Mesendoderm (in vitro differentiated cells): Measurements from ENCODE around the gene SART1.
A peak's percentile ranks its signal among the peaks of the same experiment; 100 is the strongest.
"Not testable (repeated sequence)": the region's sequence is repeated elsewhere in the genome, so short reads cannot be mapped to it uniquely, and the experiment has no call there.

Source experiments
- DNase-seq: peaks from one replicate; pipeline ENCODE4 v3.0.0; 2013
- H2AK5ac ChIP-seq: 2 replicates; pipeline ENCODE4 v1.6.1; 2013; ENCODE audit warnings: low read length, inconsistent platforms
- H2BK120ac ChIP-seq: 2 replicates; pipeline ENCODE4 v1.6.1; 2013; ENCODE audit warnings: low read depth, mild to moderate bottlenecking, low read length, moderate library complexity, mixed read lengths
- H2BK15ac ChIP-seq: replicated peaks from 2 replicates; pipeline ENCODE4 v1.6.1; 2013; ENCODE audit warnings: low read depth, mild to moderate bottlenecking, moderate library complexity
- H2BK5ac ChIP-seq: 2 replicates; pipeline ENCODE4 v1.6.1; 2013; ENCODE audit warnings: low read length, inconsistent platforms
- H3K18ac ChIP-seq: 2 replicates; pipeline ENCODE4 v1.6.1; 2013; ENCODE audit warnings: mild to moderate bottlenecking, low read length, mixed read lengths
- H3K23ac ChIP-seq: one replicate; pipeline ENCODE4 v1.6.1; 2013; ENCODE audit warnings: low read length
- H3K27ac ChIP-seq: 2 replicates; pipeline ENCODE4 v1.5.1; 2013; ENCODE audit warnings: low read depth, mild to moderate bottlenecking, inconsistent platforms, low read length, moderate library complexity
- H3K27me3 ChIP-seq: 2 replicates; pipeline ENCODE4 v1.6.1; 2013; ENCODE audit warnings: low read length, control low read depth, mild to moderate bottlenecking, inconsistent platforms; ENCODE audit not compliant: insufficient read depth, poor library complexity
- H3K36me3 ChIP-seq: 2 replicates; pipeline ENCODE4 v1.6.1; 2013; ENCODE audit warnings: low read length, inconsistent platforms; ENCODE audit not compliant: control insufficient read depth, insufficient read depth
- H3K4ac ChIP-seq: one replicate; pipeline ENCODE4 v1.6.1; 2013; ENCODE audit warnings: low read depth, mild to moderate bottlenecking, low read length, moderate library complexity
- H3K4me1 ChIP-seq: 2 replicates; pipeline ENCODE4 v1.6.1; 2013; ENCODE audit warnings: low read depth, low read length, inconsistent platforms; ENCODE audit not compliant: control insufficient read depth
- H3K4me2 ChIP-seq: 2 replicates; pipeline ENCODE4 v1.6.1; 2013; ENCODE audit warnings: low read length
- H3K4me3 ChIP-seq: 2 replicates; pipeline ENCODE4 v1.5.1; 2013; ENCODE audit warnings: mild to moderate bottlenecking, low read length
- H3K56ac ChIP-seq: one replicate; pipeline ENCODE4 v1.6.1; 2013; ENCODE audit warnings: low read length
- H3K79me1 ChIP-seq: 2 replicates; pipeline ENCODE4 v1.6.1; 2013; ENCODE audit warnings: low read length, inconsistent platforms
- H3K79me2 ChIP-seq: 2 replicates; pipeline ENCODE4 v1.6.1; 2013; ENCODE audit warnings: mild to moderate bottlenecking, low read length; ENCODE audit not compliant: control insufficient read depth, insufficient read depth
- H3K9ac ChIP-seq: 2 replicates; pipeline ENCODE4 v1.6.1; 2013; ENCODE audit warnings: low read length, inconsistent platforms
- H4K5ac ChIP-seq: one replicate; pipeline ENCODE4 v1.6.1; 2013; ENCODE audit warnings: low read length
- H4K8ac ChIP-seq: one replicate; pipeline ENCODE4 v1.6.1; 2013; ENCODE audit warnings: low read depth, mild to moderate bottlenecking, control low read depth, low read length, moderate library complexity
- WGBS: extraction: QIAGEN DNeasy Blood & Tissue Kit; methylation state at CpG from one replicate; pipeline ENCODE4 v1.1.7; 2013; ENCODE audit warnings: low lambda C conversion rate, missing lambda C conversion rate; ENCODE audit not compliant: insufficient coverage; ENCODE audit errors: extremely low coverage; 5-methylcytosine and 5-hydroxymethylcytosine counted together

The SART1 gene

DNA sequence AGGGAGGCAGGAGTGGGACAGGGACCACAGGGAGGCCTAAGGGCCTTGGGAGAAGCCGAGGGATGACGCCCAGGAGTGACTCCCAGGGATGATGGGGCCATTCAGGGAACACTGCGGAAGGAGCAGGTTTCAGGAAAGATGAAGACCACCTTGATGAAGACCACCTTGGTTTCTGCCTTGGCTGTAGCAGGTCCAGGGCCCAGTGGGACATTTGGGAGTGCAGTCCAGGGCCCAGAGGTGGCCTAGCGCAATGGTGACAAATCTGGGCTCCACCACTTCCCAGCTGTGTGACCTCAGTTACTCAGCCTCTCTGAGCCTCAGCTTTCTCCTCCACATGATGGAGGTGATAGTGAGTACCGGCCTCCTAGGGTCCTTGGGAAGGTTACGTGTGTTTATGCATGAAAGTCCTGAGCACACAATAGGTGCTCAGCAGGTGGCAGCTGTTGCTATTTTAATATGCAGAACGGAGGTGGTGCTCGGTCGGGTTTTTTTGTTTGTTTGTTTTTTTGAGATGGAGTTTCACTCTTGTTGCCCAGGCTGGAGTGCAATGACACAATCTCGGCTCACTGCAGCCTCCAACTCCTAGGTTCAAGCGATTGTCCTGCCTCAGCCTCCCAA, 15.5 kb upstream of the SART1 start:
- no peak overlapping the region for H3K4ac ChIP-seq
- no peaks in the 10 kb centered on the region for H3K79me1 ChIP-seq
- peaks cover 3% of the 10 kb centered on the region for H3K4me1 ChIP-seq
- no peak overlapping the region for H4K8ac ChIP-seq
- no peak overlapping the region for H3K27ac ChIP-seq
- no peak overlapping the region for H3K18ac ChIP-seq
- no peak overlapping the region for H2BK120ac ChIP-seq
- H3K4me2 ChIP-seq = no peak overlapping the region
- H3K27me3 ChIP-seq = no peaks in the 10 kb centered on the region
- H2AK5ac ChIP-seq = no peak overlapping the region
- no CpG with 5 or more reads among the region's 11 CpGs for WGBS
- peak overlapping the region; percentile 35 for H3K56ac ChIP-seq
- no peak overlapping the region for H4K5ac ChIP-seq
- H3K36me3 ChIP-seq = no peaks in the 10 kb centered on the region
- no peak overlapping the region for H3K23ac ChIP-seq
- no peak overlapping the region for H2BK5ac ChIP-seq
- no peaks in the 10 kb centered on the region for H3K79me2 ChIP-seq
- peak; percentile 68 for DNase-seq
- H2BK15ac ChIP-seq = no peak overlapping the region
- H3K4me3 ChIP-seq = no peak overlapping the region
- no peak overlapping the region for H3K9ac ChIP-seq

DNA sequence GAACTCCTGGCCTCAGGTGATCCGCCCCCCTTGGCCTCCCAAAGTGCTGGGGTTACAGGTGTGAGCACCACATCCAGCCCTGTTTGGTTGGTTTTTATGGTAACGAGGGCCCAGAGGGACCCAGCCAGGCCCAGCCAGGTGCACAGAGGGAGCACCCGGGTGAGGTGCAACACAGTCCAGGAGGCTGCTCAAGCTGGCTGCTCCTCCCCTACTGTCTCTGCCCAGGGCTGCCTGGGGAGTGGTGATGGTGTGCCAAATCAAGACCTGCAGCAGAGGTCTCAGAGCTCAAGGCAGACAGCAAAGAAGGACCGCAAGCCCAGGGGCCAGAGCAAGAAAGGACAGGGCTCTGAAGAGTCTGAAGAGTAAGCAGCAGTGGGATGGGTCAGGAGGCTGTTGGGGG, 14.9 kb upstream of the SART1 start:
- Histone ChIP-seq H3K4ac (no peak overlapping the region), H2AK5ac (no peak overlapping the region), H3K23ac (no peak overlapping the region), H2BK5ac (no peak overlapping the region), H3K79me2 (no peaks in the 10 kb centered on the region), H3K79me1 (no peaks in the 10 kb centered on the region), H3K4me3 (no peak overlapping the region), H4K5ac (no peak overlapping the region), H3K36me3 (no peaks in the 10 kb centered on the region), H4K8ac (no peak overlapping the region), H3K27me3 (no peaks in the 10 kb centered on the region), H3K27ac (no peak overlapping the region), H3K4me2 (no peak overlapping the region), H3K4me1 (peaks cover 3% of the 10 kb centered on the region), H3K18ac (no peak overlapping the region), H3K56ac (no peak overlapping the region), H3K9ac (no peak overlapping the region), H2BK120ac (no peak overlapping the region), H2BK15ac (no peak overlapping the region)
- no CpG with 5 or more reads among the region's 4 CpGs for WGBS
- no peak for DNase-seq

DNA sequence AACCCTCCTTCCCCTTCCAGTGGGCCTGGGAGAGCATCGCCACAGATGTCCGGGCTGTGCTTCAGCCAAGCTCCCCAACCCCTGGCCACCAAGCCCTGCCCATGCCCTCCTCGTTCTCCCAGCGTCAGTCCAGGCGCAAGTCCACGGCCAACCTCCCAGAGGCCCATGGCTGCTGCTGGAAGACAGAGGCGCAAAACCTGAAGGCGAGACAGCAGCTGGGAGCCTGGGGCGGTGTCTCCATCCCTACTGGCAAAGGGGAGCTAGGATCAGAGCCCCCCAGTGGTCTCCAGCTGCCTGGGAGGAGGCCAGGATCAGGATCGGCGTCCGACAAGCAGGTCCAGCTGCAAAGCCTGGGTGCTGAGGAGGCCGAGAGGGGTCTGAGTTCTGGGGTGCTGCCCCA, 14.4 kb upstream of the SART1 start:
- no peaks in the 10 kb centered on the region for H3K36me3 ChIP-seq
- H3K79me1 ChIP-seq = no peaks in the 10 kb centered on the region
- no peak overlapping the region for H3K4me3 ChIP-seq
- no peak overlapping the region for H3K23ac ChIP-seq
- H3K56ac ChIP-seq = no peak overlapping the region
- H3K4me2 ChIP-seq = no peak overlapping the region
- no peak overlapping the region for H2BK120ac ChIP-seq
- no peak overlapping the region for H3K27ac ChIP-seq
- no peak overlapping the region for H4K5ac ChIP-seq
- H3K4me1 ChIP-seq = peaks cover 3% of the 10 kb centered on the region
- DNase-seq = no peak
- H3K79me2 ChIP-seq = no peaks in the 10 kb centered on the region
- no peak overlapping the region for H3K9ac ChIP-seq
- WGBS = no CpG with 5 or more reads among the region's 13 CpGs
- H4K8ac ChIP-seq = no peak overlapping the region
- H2BK15ac ChIP-seq = no peak overlapping the region
- H3K27me3 ChIP-seq = no peaks in the 10 kb centered on the region
- H2AK5ac ChIP-seq = no peak overlapping the region
- H3K4ac ChIP-seq = no peak overlapping the region
- no peak overlapping the region for H3K18ac ChIP-seq
- H2BK5ac ChIP-seq = no peak overlapping the region

DNA sequence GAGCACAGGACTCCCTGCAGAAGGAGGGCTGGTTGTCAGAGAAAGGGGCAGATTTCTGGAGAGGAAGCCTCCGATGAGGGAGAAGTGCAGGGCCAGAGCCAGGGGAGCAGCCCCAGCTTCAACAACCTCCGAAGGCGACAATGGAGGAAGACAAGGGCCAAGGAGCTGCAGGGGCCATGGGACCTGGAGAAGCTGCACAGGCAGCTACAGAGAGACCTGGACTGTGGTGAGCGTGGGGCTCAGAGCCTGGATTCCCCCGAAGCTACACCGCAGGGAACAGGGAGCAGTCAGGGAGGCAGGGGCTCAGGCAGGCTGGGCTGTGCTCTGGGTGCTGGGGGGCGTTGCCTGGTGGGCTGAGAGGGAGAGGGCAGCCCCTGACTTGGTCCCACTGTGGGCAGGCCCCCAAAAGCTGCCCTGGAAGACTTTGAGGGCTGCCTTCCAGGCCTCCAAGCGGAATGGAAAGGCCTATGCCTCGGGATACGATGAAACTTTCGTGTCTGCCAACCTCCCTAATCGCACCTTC, 13.9 kb upstream of the SART1 start:
- no peak overlapping the region for H3K9ac ChIP-seq
- no peak overlapping the region for H3K4me3 ChIP-seq
- no peak overlapping the region for H3K56ac ChIP-seq
- no peak overlapping the region for H3K4me2 ChIP-seq
- no peak overlapping the region for H3K4ac ChIP-seq
- H4K8ac ChIP-seq = no peak overlapping the region
- no peak overlapping the region for H3K23ac ChIP-seq
- H3K79me2 ChIP-seq = no peaks in the 10 kb centered on the region
- no peak overlapping the region for H4K5ac ChIP-seq
- H2BK15ac ChIP-seq = no peak overlapping the region
- no CpG with 5 or more reads among the region's 12 CpGs for WGBS
- no peaks in the 10 kb centered on the region for H3K79me1 ChIP-seq
- H2BK120ac ChIP-seq = no peak overlapping the region
- H3K36me3 ChIP-seq = no peaks in the 10 kb centered on the region
- H2BK5ac ChIP-seq = no peak overlapping the region
- H3K4me1 ChIP-seq = peaks cover 3% of the 10 kb centered on the region
- H3K27me3 ChIP-seq = no peaks in the 10 kb centered on the region
- no peak for DNase-seq
- H2AK5ac ChIP-seq = no peak overlapping the region
- H3K18ac ChIP-seq = no peak overlapping the region
- H3K27ac ChIP-seq = no peak overlapping the region

DNA sequence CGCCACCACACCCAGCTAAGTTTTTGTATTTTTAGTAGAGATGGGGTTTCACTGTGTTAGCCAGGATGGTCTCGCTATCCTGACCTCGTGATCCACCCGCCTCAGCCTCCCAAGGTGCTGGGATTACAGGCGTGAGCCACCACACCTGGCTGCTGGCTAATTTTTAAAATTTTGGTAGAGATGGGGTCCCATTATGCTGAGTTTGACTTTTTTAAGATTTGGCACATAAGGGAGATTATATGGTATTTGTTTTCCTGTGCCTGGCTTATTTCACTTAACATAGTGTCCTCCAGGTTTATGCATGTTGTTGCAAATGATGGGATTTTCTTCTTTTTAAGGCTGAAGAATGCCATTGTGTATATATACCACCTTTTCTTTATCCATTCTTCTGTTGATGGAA, 10.8 kb upstream of the SART1 start:
- WGBS = no CpG with 5 or more reads among the region's 5 CpGs
- H2AK5ac ChIP-seq, H3K36me3 ChIP-seq: not testable (repeated sequence)

DNA sequence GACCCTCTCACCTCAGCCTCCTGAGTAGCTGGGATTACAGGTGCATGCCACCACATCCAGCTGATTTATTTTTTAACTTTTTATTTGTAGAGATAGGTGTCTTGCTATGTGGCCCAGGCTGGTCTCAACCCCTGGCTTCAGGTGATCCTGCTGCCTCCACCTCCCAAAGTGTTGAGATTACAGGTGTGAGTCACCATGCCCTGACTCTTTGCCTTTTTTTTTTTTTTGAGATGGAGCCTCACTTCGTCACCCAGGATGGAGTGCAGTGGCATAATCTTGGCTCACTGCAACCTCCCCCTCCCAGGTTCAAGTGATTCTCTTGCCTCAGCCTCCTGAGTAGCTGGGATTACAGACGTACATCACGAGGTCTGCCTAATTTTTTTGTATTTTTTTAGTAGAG, 9.9 kb upstream of the SART1 start:
- not testable (repeated sequence) for H2BK15ac ChIP-seq, H4K5ac ChIP-seq, H3K4ac ChIP-seq, H3K9ac ChIP-seq, DNase-seq, H3K36me3 ChIP-seq, H3K79me1 ChIP-seq, H4K8ac ChIP-seq, H2BK5ac ChIP-seq, H3K56ac ChIP-seq, H2BK120ac ChIP-seq, H3K4me3 ChIP-seq, H3K79me2 ChIP-seq, H3K4me2 ChIP-seq, H3K27me3 ChIP-seq, H3K23ac ChIP-seq, H3K27ac ChIP-seq, H3K18ac ChIP-seq, H2AK5ac ChIP-seq, H3K4me1 ChIP-seq
- WGBS = no CpG with 5 or more reads among the region's 3 CpGs

More for the DNA sequence above, 10.8 kb upstream of the SART1 start:
- not testable (repeated sequence) for H3K4me1 ChIP-seq, H2BK15ac ChIP-seq, H3K27ac ChIP-seq, H3K4me3 ChIP-seq, H3K79me2 ChIP-seq, H3K4me2 ChIP-seq, DNase-seq, H3K56ac ChIP-seq, H3K27me3 ChIP-seq, H3K79me1 ChIP-seq, H4K8ac ChIP-seq, H3K4ac ChIP-seq, H4K5ac ChIP-seq, H3K9ac ChIP-seq, H2BK5ac ChIP-seq, H3K23ac ChIP-seq, H3K18ac ChIP-seq, H2BK120ac ChIP-seq
